Left kidney (tissue), 2 donors: Measurements from ENCODE around the gene HDAC4. TPM values are rescaled to one million over a fixed set of nuclear protein-coding genes. Genes with fewer than 3 reads are reported as not detected.

ENCODE experiments used
- DNase-seq: peaks from one replicate; pipeline ENCODE4 v3.0.0-alpha.2; 2013
- polyA plus RNA-seq: library from polyadenylated mRNA; unstranded; fragments of 120-200 nt; gene quantifications from one replicate; pipeline ENCODE4 v1.2.1, GENCODE V29; 2013; ENCODE audit not compliant: insufficient read length

The HDAC4 gene
- polyA plus RNA-seq, 1 donor: 13.3 TPM

DNA sequence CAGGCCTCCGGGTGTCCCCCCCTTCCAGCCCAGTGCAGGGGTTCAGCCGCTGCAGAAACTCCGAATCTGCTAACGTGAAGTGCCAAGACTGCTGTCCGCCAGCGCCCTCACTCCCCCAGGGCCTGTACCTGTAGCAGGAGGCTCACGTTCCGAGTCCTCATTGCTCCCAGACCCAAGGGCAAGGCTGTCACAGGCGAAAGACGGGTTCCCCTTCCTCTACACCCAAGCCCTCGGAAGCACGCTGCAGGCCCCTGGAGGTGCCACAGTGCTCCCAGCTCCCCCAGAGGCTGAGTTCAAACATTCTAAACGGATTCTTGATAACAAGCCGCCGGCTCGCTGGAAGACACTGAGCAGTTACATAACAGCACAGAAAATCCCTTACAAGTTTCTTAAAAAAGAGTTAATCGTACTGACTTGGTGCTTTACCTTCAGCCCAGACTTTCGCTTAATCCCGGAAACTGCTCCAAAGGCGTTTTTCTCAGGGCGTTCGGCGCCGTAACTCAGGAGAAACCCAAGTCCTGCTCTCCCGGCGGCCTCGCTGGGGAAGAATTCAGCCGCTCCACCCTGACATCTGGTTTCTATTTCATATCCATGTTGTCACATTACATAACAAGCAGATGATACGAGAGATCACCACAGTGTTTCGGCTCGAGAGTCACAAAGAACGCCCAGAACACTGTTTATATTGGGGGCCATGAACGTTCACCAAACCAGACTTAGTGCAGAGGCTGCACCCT lies 92.0 kb downstream of the HDAC4 start:
- no peak for DNase-seq

DNA sequence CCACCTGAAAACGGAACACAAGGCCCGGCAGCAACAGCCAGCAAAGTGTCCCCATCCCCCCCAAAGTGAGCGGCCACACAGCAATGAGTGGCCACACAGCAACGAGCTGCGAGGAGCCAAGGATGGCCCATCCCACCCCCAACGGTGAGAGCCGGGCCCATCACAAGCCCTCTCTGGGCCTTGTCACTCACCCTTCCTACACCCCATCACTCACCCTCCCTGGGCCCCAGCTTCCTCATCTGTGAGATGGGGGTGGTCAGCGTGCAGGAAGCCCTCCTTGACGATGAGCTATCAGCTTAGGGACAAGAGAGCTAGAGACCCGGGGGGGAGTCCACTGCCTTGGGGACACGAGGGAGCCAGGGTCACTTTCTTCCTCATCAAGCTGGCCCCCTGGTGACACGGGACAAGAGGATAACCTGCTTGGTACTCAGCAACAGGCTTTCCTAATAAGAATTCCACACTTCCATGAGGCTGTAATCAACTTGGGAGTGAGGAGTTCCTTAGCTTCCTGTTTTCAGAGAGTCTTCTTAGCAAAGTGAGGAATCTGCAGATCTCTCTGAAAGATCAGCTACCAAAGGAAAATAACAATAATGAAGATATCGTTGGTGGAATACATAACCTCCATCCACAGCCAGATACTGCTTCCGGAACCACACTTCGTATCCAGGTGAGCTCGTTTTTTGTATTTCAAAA lies 92.8 kb downstream of the HDAC4 start:
- DNase-seq: no peak

GRCh38 chr2:239307221-239307569 lies 93.6 kb downstream of the HDAC4 start:
- DNase-seq: no peak

- DNase-seq: no peak
Measured at GRCh38 chr2:239306274-239307220, 94.3 kb downstream of the HDAC4 start.

DNA sequence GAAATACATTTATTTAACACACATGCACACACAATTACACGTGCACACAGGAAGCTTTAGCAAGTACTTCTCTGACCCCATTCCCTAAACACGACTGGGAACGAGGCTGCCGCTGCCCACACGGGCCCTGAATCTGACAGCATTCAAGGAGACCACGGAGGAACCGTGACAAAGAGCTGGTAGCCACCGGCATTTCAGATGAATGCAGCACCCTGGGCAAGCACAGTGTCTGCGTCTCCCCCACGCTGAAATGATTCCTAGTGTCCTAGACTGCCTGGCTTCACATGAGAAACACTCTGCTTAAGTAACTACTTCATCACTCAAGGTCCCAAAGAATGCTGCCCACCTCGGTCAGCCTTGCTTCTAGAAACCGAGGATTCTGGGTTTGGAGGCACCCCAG lies 95.0 kb downstream of the HDAC4 start:
- no peak for DNase-seq

- no peak for DNase-seq
Measured at GRCh38 chr2:239305222-239305575, 95.6 kb downstream of the HDAC4 start.

DNA sequence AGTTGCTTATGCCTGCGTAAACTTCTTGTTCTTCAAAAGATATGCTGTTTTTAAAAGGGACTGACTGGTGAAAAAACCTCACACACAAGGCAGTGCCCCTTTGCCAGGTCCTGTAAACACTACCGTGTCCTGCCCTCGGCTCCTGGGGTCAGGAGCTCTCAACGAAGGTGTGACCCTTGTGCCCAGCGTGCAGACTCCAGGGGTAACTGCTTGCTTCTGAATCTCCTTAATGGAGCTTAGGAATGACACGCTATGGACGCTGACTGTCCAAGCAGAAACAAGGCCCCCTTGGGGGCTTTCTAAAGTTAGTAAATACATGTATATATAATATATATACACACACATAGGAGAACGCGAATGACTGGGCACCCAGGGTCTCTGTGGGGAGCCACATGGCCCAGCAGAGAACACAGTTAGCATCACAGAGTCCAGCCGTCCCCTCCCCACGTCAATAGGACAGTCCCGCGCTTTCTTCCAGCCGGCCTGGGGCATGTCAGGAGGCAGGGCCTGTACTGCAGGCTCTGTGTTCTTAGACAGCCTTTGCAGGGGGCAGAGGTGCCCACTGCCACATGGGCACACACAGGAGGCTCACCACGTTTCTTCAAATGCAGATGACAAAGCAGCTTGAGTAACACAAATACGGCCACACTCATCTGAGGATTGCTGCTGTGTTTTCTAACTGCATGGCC lies 96.1 kb downstream of the HDAC4 start:
- no peak for DNase-seq

GRCh38 chr2:239303711-239304532 lies 96.9 kb downstream of the HDAC4 start:
- no peak for DNase-seq

- no peak for DNase-seq
Measured at GRCh38 chr2:239302808-239303557, 97.8 kb downstream of the HDAC4 start.

- DNase-seq: no peak
Measured at GRCh38 chr2:239302083-239302807, 98.6 kb downstream of the HDAC4 start.

DNA sequence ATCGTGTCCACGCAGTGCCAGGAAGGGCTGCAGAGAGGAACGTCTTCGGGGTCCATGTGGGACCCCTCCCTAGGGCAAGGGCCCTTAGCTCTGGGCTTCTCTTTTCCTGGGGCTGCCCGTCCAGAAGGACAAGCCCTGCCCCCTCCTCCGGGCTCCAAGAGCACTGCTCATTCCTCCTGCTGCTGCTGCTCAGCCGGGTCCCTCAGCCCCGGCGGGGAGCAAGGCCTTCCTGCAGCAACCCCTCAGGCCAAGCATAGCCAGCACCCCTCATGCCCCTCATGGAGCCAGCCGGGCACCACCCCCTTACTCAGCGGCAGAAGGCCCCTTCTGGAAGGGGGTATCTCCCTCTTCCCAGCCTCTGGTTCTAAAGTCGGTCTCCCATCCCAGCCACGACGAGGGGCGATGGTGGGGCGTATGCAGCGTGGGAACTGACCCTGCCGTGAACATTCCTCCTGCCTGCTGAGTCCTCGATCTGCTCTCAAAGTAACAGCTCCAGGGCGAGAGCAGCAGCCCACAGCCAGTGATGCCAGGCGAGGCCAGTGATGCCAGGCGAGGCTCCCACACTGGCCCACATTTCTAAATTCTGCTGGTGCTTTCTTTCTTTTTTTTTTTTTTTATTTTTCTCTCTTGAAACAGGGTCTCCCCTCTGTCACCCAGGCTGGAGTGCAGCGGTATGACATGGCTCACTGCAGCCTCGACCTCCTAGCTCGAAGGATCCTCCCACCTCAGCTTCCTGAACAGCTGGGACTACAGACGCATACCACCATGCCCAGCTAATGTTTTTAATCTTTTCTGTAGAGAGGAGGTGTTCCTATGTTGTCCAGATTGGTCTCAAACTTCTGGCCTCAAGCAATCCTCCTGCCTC lies 99.7 kb downstream of the HDAC4 start:
- DNase-seq: no peak

GRCh38 chr2:239300242-239300641 lies 100.6 kb downstream of the HDAC4 start:
- no peak for DNase-seq

- no peak for DNase-seq
Measured at GRCh38 chr2:239299218-239299939, 101.4 kb downstream of the HDAC4 start.

- no peak for DNase-seq
Measured at GRCh38 chr2:239298116-239298804, 102.6 kb downstream of the HDAC4 start.

- DNase-seq: no peak
Measured at GRCh38 chr2:239297142-239298004, 103.4 kb downstream of the HDAC4 start.
